Measurements from ENCODE around the gene HLA-DRA.

HLA-DRA gene

DNA sequence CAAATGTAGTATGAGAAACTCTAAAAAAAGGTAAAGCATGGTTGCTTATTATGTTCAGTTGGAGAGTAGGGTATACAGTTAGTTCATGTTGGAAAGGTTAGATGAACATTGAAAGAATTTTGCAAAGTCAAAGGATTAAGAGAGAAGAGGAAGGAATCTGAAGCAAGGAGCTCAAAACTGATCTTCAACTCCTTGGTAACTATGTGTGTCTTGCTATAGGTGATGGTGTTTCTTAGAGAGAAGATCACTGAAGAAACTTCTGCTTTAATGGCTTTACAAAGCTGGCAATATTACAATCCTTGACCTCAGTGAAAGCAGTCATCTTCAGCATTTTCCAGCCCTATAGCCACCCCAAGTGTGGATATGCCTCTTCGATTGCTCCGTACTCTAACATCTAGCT, 4.7 kb downstream of the HLA-DRA start:
- Histone ChIP-seq H3K36me3 (replicated peaks; ENCODE audit: insufficient read depth, low read length) (no peaks in the 10 kb centered on the region; the same call in 1 of the 2 replicates), H3K4me2 (ENCODE audit: low read depth, low read length) (no peak overlapping the region), H3K9me3 (replicated peaks; ENCODE audit: insufficient read depth, low read length) (no peaks in the 10 kb centered on the region), H3K4me3 (ENCODE audit: low read length) (no peak overlapping the region), H3K4me1 (ENCODE audit: low read length) (peaks cover 6% of the 10 kb centered on the region), H3K27me3 (replicated peaks; ENCODE audit: insufficient read depth, low read length) (no peaks in the 10 kb centered on the region), H3K9ac (ENCODE audit: low read length) (no peak overlapping the region), H3F3A (ENCODE audit: insufficient read depth, low read length) (no peaks in the 10 kb centered on the region), H3K79me2 (ENCODE audit: low read length) (peaks cover 8% of the 10 kb centered on the region), H3K9me2 (replicated peaks; ENCODE audit: insufficient read depth, low read length) (no peaks in the 10 kb centered on the region), H3K27ac (ENCODE audit: low read length) (no peak overlapping the region), H4K20me1 (ENCODE audit: insufficient read depth, low read length) (no peaks in the 10 kb centered on the region), H2AFZ (ENCODE audit: low read length) (no peak overlapping the region)
- no peak for DNase-seq
- TF ChIP-seq EZH2phosphoT487 (IDR thresholded peaks at IDR 0.05; ENCODE audit: low read length) (no peak), EZH2 (optimal IDR thresholded peaks at IDR 0.05; ENCODE audit: low read depth, low read length) (no peak)
- TF ChIP-seq, protein P1, sequence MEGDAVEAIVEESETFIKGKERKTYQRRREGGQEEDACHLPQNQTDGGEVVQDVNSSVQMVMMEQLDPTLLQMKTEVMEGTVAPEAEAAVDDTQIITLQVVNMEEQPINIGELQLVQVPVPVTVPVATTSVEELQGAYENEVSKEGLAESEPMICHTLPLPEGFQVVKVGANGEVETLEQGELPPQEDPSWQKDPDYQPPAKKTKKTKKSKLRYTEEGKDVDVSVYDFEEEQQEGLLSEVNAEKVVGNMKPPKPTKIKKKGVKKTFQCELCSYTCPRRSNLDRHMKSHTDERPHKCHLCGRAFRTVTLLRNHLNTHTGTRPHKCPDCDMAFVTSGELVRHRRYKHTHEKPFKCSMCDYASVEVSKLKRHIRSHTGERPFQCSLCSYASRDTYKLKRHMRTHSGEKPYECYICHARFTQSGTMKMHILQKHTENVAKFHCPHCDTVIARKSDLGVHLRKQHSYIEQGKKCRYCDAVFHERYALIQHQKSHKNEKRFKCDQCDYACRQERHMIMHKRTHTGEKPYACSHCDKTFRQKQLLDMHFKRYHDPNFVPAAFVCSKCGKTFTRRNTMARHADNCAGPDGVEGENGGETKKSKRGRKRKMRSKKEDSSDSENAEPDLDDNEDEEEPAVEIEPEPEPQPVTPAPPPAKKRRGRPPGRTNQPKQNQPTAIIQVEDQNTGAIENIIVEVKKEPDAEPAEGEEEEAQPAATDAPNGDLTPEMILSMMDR (IDR thresholded peaks at IDR 0.05; ENCODE audit: low read length) = no peak

DNA sequence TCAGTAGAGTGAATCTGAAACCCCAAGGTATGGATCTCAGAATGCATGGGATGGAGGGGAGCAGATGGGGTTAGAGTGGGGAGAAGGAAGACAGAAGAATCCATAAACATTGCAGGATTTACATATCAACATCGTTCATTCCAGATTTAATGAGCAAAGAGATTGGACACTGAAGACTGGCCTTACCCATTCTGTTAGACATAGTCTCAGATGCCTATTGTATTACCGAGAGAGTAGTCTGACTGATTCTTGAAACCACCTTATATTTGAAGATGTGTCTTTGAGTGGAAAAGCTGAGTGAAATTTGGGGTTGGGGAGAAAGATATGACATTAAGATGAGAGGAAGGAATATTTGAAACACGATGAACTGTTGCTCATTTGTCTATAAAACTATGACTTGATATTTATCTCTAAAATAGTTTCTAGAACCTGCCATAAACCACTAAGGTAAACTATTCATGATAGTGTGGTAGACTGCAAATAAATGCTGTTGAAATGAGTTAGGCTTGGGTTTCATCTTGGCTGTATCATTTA, 5.7 kb downstream of the HLA-DRA start:
- no peaks in the 10 kb centered on the region for H3K9me2 ChIP-seq (replicated peaks; ENCODE audit: insufficient read depth, low read length)

DNA sequence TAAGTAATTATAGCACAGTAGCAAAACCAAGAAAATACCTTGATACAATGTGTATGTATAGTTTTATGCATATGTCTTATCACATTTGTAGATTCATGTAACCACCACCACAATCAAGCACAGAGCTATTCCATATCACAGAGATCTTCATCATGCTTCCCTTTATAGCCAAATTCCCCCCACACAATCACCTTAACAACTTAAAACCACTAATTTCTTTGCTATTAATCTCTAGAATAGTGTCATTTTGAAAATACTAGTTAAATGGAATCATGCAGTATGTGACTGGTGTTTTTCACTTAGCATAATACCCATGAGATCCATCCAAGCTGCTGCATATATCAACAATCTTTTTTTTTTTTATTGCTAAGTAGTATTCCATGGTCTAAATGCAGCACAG, 8.2 kb downstream of the HLA-DRA start:
- DNase-seq = no peak
- no peaks in the 10 kb centered on the region for H3K9me2 ChIP-seq (replicated peaks; ENCODE audit: insufficient read depth, low read length)
- no peaks in the 10 kb centered on the region; the same call in 1 of the 2 replicates for H3K36me3 ChIP-seq (replicated peaks; ENCODE audit: insufficient read depth, low read length)
- H3K4me2 ChIP-seq (ENCODE audit: low read depth, low read length) = no peak overlapping the region
- H2AFZ ChIP-seq (ENCODE audit: low read length) = no peak overlapping the region
- no peaks in the 10 kb centered on the region for H3K27me3 ChIP-seq (replicated peaks; ENCODE audit: insufficient read depth, low read length)
- no peaks in the 10 kb centered on the region for H3F3A ChIP-seq (ENCODE audit: insufficient read depth, low read length)
- H3K4me3 ChIP-seq (ENCODE audit: low read length) = no peak overlapping the region
- H4K20me1 ChIP-seq (ENCODE audit: insufficient read depth, low read length) = no peaks in the 10 kb centered on the region
- TF ChIP-seq EZH2phosphoT487 (IDR thresholded peaks at IDR 0.05; ENCODE audit: low read length) (no peak), EZH2 (optimal IDR thresholded peaks at IDR 0.05; ENCODE audit: low read depth, low read length) (no peak)
- TF ChIP-seq, protein P1 (IDR thresholded peaks at IDR 0.05; ENCODE audit: low read length) = no peak
- no peak overlapping the region for H3K27ac ChIP-seq (ENCODE audit: low read length)
- H3K79me2 ChIP-seq (ENCODE audit: low read length) = no peaks in the 10 kb centered on the region
- no peaks in the 10 kb centered on the region for H3K9me3 ChIP-seq (replicated peaks; ENCODE audit: insufficient read depth, low read length)
- no peak overlapping the region for H3K9ac ChIP-seq (ENCODE audit: low read length)
- no peaks in the 10 kb centered on the region for H3K4me1 ChIP-seq (ENCODE audit: low read length)

More for the DNA sequence above, 5.7 kb downstream of the HLA-DRA start:
- H3K79me2 ChIP-seq (ENCODE audit: low read length) = peaks cover 6% of the 10 kb centered on the region
- no peak for DNase-seq
- H3K27ac ChIP-seq (ENCODE audit: low read length) = no peak overlapping the region
- H3K4me1 ChIP-seq (ENCODE audit: low read length) = 0 out of 2 replicates have a peak, but pooled peaks cover 5% of the 10 kb centered on the region
- H3F3A ChIP-seq (ENCODE audit: insufficient read depth, low read length) = no peaks in the 10 kb centered on the region
- H3K9me3 ChIP-seq (replicated peaks; ENCODE audit: insufficient read depth, low read length) = no peaks in the 10 kb centered on the region
- no peaks in the 10 kb centered on the region; the same call in 1 of the 2 replicates for H3K36me3 ChIP-seq (replicated peaks; ENCODE audit: insufficient read depth, low read length)
- no peak overlapping the region for H3K9ac ChIP-seq (ENCODE audit: low read length)
- no peak overlapping the region for H3K4me2 ChIP-seq (ENCODE audit: low read depth, low read length)
- no peak overlapping the region for H2AFZ ChIP-seq (ENCODE audit: low read length)
- no peaks in the 10 kb centered on the region for H4K20me1 ChIP-seq (ENCODE audit: insufficient read depth, low read length)
- H3K4me3 ChIP-seq (ENCODE audit: low read length) = no peak overlapping the region
- no peak for TF ChIP-seq EZH2phosphoT487 (IDR thresholded peaks at IDR 0.05; ENCODE audit: low read length)
- TF ChIP-seq EZH2 (optimal IDR thresholded peaks at IDR 0.05; ENCODE audit: low read depth, low read length) = no peak
- TF ChIP-seq, protein P1 (IDR thresholded peaks at IDR 0.05; ENCODE audit: low read length) = no peak
- no peaks in the 10 kb centered on the region for H3K27me3 ChIP-seq (replicated peaks; ENCODE audit: insufficient read depth, low read length)
